WTC11 (cell line): ENCODE data around the gene PRTN3.

Source experiments
- ARID4B ChIP-seq: sonication (generic); formaldehyde crosslinking; IDR thresholded peaks from 2 replicates; pipeline ENCODE4 v1.8.0; 2023; ENCODE audit warnings: missing genetic modification reagents, mild to moderate bottlenecking, borderline replicate concordance
- CTCF ChIP-seq: fragments of 200-600 bp; IDR thresholded peaks from 2 replicates; pipeline ENCODE4 v1.8.0; 2022; ENCODE audit warnings: antibody characterized with exemption
- ERG ChIP-seq: fragments of 250-450 bp; sonication (Bioruptor Pico); IDR thresholded peaks from 2 replicates; pipeline ENCODE4 v1.8.0; 2021; ENCODE audit warnings: mild to moderate bottlenecking
- ETV6 ChIP-seq: sonication (generic); formaldehyde crosslinking; IDR thresholded peaks from 2 replicates; pipeline ENCODE4 v1.8.1; 2022; ENCODE audit warnings: mild to moderate bottlenecking, missing genetic modification reagents
- FOXJ3 ChIP-seq: sonication (generic); formaldehyde crosslinking; IDR thresholded peaks from 2 replicates; pipeline ENCODE4 v1.9.0; 2021; ENCODE audit warnings: missing genetic modification reagents, mild to moderate bottlenecking, borderline replicate concordance
- FOXK1 ChIP-seq: sonication (generic); formaldehyde crosslinking; IDR thresholded peaks from 2 replicates; pipeline ENCODE4 v1.8.0; 2022; ENCODE audit warnings: mild to moderate bottlenecking, moderate library complexity, missing genetic modification reagents
- MAX ChIP-seq: sonication (generic); formaldehyde crosslinking; IDR thresholded peaks from 2 replicates; pipeline ENCODE4 v1.8.0; 2022; ENCODE audit warnings: mild to moderate bottlenecking, missing genetic modification reagents
- NR3C1 ChIP-seq: sonication (generic); formaldehyde crosslinking; conservative IDR thresholded peaks from 2 replicates; pipeline ENCODE4 v1.8.1; 2023; ENCODE audit warnings: low read depth, mild to moderate bottlenecking, missing genetic modification reagents
- STAT6 ChIP-seq: sonication (generic); formaldehyde crosslinking; conservative IDR thresholded peaks from 2 replicates; pipeline ENCODE4 v1.8.1; 2023; ENCODE audit warnings: mild to moderate bottlenecking, low read depth, missing genetic modification reagents, moderate library complexity
- USF1 ChIP-seq: sonication (generic); formaldehyde crosslinking; IDR thresholded peaks from 2 replicates; pipeline ENCODE4 v1.8.0; 2022; ENCODE audit warnings: mild to moderate bottlenecking, missing genetic modification reagents
- ZNF263 ChIP-seq: sonication (generic); formaldehyde crosslinking; IDR thresholded peaks from 2 replicates; pipeline ENCODE4 v1.8.1; 2022; ENCODE audit warnings: low read depth, mild to moderate bottlenecking, moderate library complexity, missing genetic modification reagents
- ZNF396 ChIP-seq: fragments of 250-450 bp; sonication (Bioruptor Pico); IDR thresholded peaks from 2 replicates; pipeline ENCODE4 v1.8.0; 2021; ENCODE audit warnings: mild to moderate bottlenecking, moderate library complexity, borderline replicate concordance

GRCh38 chr19:810883-811489 lies 29.8 kb upstream of the PRTN3 start:
- no peak for TF ChIP-seq CTCF
- no peak for TF ChIP-seq NR3C1 (CRISPR knock-in tag)
- TF ChIP-seq ZNF396 (CRISPR knock-in tag): no peak
- TF ChIP-seq ZNF263: no peak
- no peak for TF ChIP-seq ARID4B (CRISPR knock-in tag)
- TF ChIP-seq MAX (CRISPR knock-in tag): no peak
- no peak for TF ChIP-seq ERG (CRISPR knock-in tag)
- no peak for TF ChIP-seq ETV6
- no peak for TF ChIP-seq FOXJ3 (CRISPR knock-in tag)
- TF ChIP-seq USF1 (CRISPR knock-in tag): peak; percentile 29; the same call in 1 of the 2 replicates
- TF ChIP-seq STAT6 (CRISPR knock-in tag): no peak
- no peak for TF ChIP-seq FOXK1 (CRISPR knock-in tag)
